Suprapubic skin (tissue), 4 donors: Measurements from ENCODE around the gene APIP. TPM values are rescaled to one million over a fixed set of nuclear protein-coding genes. Genes with fewer than 3 reads are reported as not detected.

Experiments used
- DNase-seq, 2 donors: peaks; one replicate each; pipeline ENCODE4 v3.0.0-alpha.2; 2019; ENCODE audit warnings: low spot score in 2 of 2
- H3K27ac ChIP-seq: fragments of 200-600 bp; sonication (generic); one replicate; pipeline ENCODE4 v1.5.1; 2019
- H3K27me3 ChIP-seq: fragments of 200-600 bp; sonication (generic); one replicate; pipeline ENCODE4 v1.5.1; 2019
- H3K36me3 ChIP-seq: fragments of 200-600 bp; sonication (generic); one replicate; pipeline ENCODE4 v1.5.1; 2019
- H3K4me1 ChIP-seq: fragments of 200-600 bp; sonication (generic); one replicate; pipeline ENCODE4 v1.5.1; 2019
- H3K4me3 ChIP-seq: fragments of 200-600 bp; sonication (generic); one replicate; pipeline ENCODE4 v1.5.1; 2019; ENCODE audit warnings: mild to moderate bottlenecking
- H3K9me3 ChIP-seq: fragments of 200-600 bp; sonication (generic); one replicate; pipeline ENCODE4 v1.5.1; 2019
- EP300 ChIP-seq: sonication (generic); formaldehyde crosslinking; IDR thresholded peaks from one replicate; pipeline ENCODE4 v1.6.1; 2017; ENCODE audit warnings: antibody characterized with exemption
- POLR2A ChIP-seq, 2 donors: fragments of 450-650 bp; IDR thresholded peaks; one replicate each; pipeline ENCODE4 v1.6.1; 2017; ENCODE audit warnings: antibody characterized with exemption in 2 of 2, mild to moderate bottlenecking in 2 of 2, moderate library complexity in 2 of 2
- POLR2AphosphoS5 ChIP-seq, 3 donors: sonication (generic); formaldehyde crosslinking; IDR thresholded peaks; one replicate each; pipeline ENCODE4 v1.6.1; 2017; ENCODE audit warnings: antibody characterized with exemption in 3 of 3
- total RNA-seq, 4 donors: library from RNA; depleted of rRNA; stranded (reverse); fragments of >200 nt; gene quantifications; one replicate each; pipeline ENCODE4 v1.1.0, GENCODE V29; 2016
- TF ChIP-seq, protein P1 (sequence below), 2 donors: fragments of 200-600 bp in 1 of 2; fragments of 450-650 bp in 1 of 2; sonication (generic) in 1 of 2; IDR thresholded peaks; one replicate each; pipeline ENCODE4 v1.5.1; 2016 to 2019; ENCODE audit warnings: antibody characterized with exemption in 2 of 2, mild to moderate bottlenecking in 1 of 2, moderate library complexity in 1 of 2

The APIP gene
- total RNA-seq, 4 donors from 2014 or later = 12.3 to 21.5 (median 19.4) TPM

GRCh38 chr11:34833602-34834001, 82.6 kb downstream of the APIP start:
- TF ChIP-seq POLR2AphosphoS5 (IDR thresholded peaks at IDR 0.05) = no peak
- TF ChIP-seq POLR2A (IDR thresholded peaks at IDR 0.05) = no peak
- TF ChIP-seq, protein P1, sequence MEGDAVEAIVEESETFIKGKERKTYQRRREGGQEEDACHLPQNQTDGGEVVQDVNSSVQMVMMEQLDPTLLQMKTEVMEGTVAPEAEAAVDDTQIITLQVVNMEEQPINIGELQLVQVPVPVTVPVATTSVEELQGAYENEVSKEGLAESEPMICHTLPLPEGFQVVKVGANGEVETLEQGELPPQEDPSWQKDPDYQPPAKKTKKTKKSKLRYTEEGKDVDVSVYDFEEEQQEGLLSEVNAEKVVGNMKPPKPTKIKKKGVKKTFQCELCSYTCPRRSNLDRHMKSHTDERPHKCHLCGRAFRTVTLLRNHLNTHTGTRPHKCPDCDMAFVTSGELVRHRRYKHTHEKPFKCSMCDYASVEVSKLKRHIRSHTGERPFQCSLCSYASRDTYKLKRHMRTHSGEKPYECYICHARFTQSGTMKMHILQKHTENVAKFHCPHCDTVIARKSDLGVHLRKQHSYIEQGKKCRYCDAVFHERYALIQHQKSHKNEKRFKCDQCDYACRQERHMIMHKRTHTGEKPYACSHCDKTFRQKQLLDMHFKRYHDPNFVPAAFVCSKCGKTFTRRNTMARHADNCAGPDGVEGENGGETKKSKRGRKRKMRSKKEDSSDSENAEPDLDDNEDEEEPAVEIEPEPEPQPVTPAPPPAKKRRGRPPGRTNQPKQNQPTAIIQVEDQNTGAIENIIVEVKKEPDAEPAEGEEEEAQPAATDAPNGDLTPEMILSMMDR (IDR thresholded peaks at IDR 0.05) = no peak
- no peak for TF ChIP-seq EP300
- Histone ChIP-seq H3K36me3 (no peaks in the 10 kb centered on the region), H3K27ac (no peak overlapping the region), H3K27me3 (no peaks in the 10 kb centered on the region), H3K4me1 (peaks cover 24% of the 10 kb centered on the region), H3K9me3 (no peaks in the 10 kb centered on the region), H3K4me3 (no peak overlapping the region)
- no peak for DNase-seq

Other genes with a start within 250 kb of the APIP start
- gene PDHX, start 239 bp upstream of the APIP start, total RNA-seq = 10 to 100 TPM; 19.7 to 37.7 (median 23.8) TPM
- gene CD44, start 222.8 kb upstream of the APIP start, total RNA-seq = 1,000 to 10,000 TPM; 1,361 to 2,207 (median 1,502) TPM